ENCODE results near the gene DCHS1.

DCHS1 gene

GRCh38 chr11:6627762-6628241 lies 27.8 kb downstream of the DCHS1 start:
- DNase-seq = no peak

- DNase-seq = no peak
Observed at GRCh38 chr11:6626971-6627761, 28.4 kb downstream of the DCHS1 start.

GRCh38 chr11:6625832-6626420 lies 29.7 kb downstream of the DCHS1 start:
- DNase-seq = no peak

- DNase-seq = no peak
Observed at GRCh38 chr11:6625156-6625831, 30.3 kb downstream of the DCHS1 start.

- DNase-seq = no peak
Observed at GRCh38 chr11:6623391-6624363, 31.9 kb downstream of the DCHS1 start.

- no peak for DNase-seq
Observed at GRCh38 chr11:6622261-6623171, 33.1 kb downstream of the DCHS1 start.

GRCh38 chr11:6621711-6622211 lies 33.8 kb downstream of the DCHS1 start:
- DNase-seq = no peak

GRCh38 chr11:6620636-6621035 lies 35.0 kb downstream of the DCHS1 start:
- DNase-seq = no peak

- peak; percentile 81 for DNase-seq
Observed at GRCh38 chr11:6619004-6619745, 36.4 kb downstream of the DCHS1 start, which contains the start of gene TPP1. Gene TPP1 (minus strand): TSS chr11:6619422. CDS start chr11:6619400, 22 bp downstream.

- no peak for DNase-seq
Observed at GRCh38 chr11:6618117-6619003, 37.2 kb downstream of the DCHS1 start.

GRCh38 chr11:6617315-6617781 lies 38.3 kb downstream of the DCHS1 start:
- no peak for DNase-seq

- no peak for DNase-seq
Observed at GRCh38 chr11:6616596-6617250, 38.9 kb downstream of the DCHS1 start.

GRCh38 chr11:6615882-6616585 lies 39.6 kb downstream of the DCHS1 start:
- DNase-seq = no peak

- DNase-seq = no peak
Observed at GRCh38 chr11:6615046-6615445, 40.6 kb downstream of the DCHS1 start.

GRCh38 chr11:6614446-6614845 lies 41.2 kb downstream of the DCHS1 start:
- no peak for DNase-seq

GRCh38 chr11:6613496-6613895 lies 42.1 kb downstream of the DCHS1 start:
- no peak for DNase-seq

GRCh38 chr11:6612213-6613041 lies 43.2 kb downstream of the DCHS1 start, which contains the start of gene TAF10:
Gene TAF10 (minus strand): TSS chr11:6612216. CDS start chr11:6612189, 27 bp downstream.
- peak; percentile 65 for DNase-seq

Data from NCI-H1417 treated with DMSO at 0.1 percent for 48 hours (cell line).